H1 (cell line): ENCODE results near the gene MRPS24. TPM values are rescaled to one million over a fixed set of nuclear protein-coding genes. Genes with fewer than 3 reads are reported as not detected.
A peak's percentile ranks its signal among the peaks of the same experiment; 100 is the strongest.

ENCODE experiments used
- CTCF ChIA-PET: fragments of 300-600 bp; sonication (Branson Sonifier 250); formaldehyde crosslinking; loops from one replicate; lab custom pipeline; 2021; ENCODE audit not compliant: partially characterized antibody; lab: Charles Lee
- POLR2A ChIA-PET: fragments of 300-600 bp; sonication (Branson Sonifier 250); formaldehyde crosslinking; loops from one replicate; lab custom pipeline; 2021; ENCODE audit warnings: inconsistent platforms; ENCODE audit not compliant: partially characterized antibody; lab: Charles Lee
- DNase-seq, 2 experiments: peaks; one replicate each; pipeline versions ENCODE4 v3.0.0 to v3.0.0-alpha.2; 2010 to 2022; ENCODE audit warnings: low spot score in 2 of 2, low read depth in 1 of 2, mixed read lengths in 1 of 2
- FAIRE-seq: peaks from 2 replicates; lab custom pipeline; 2011; peaks lifted over from hg19 to GRCh38; lab: Jason Lieb, UNC
- H2AFZ ChIP-seq: 2 replicates; pipeline ENCODE4 v1.8.1; 2012; ENCODE audit warnings: low read length, inconsistent platforms
- H2AK5ac ChIP-seq: 2 replicates; pipeline ENCODE4 v1.6.1; 2013; ENCODE audit warnings: low read depth, low read length
- H2BK120ac ChIP-seq: replicated peaks from 2 replicates; pipeline ENCODE3; 2013; ENCODE audit warnings: low read depth, low read length, inconsistent platforms
- H2BK12ac ChIP-seq: 2 replicates; pipeline ENCODE4 v1.6.1; 2013; ENCODE audit warnings: low read depth, low read length
- H2BK15ac ChIP-seq: 2 replicates; pipeline ENCODE4 v1.6.1; 2013; ENCODE audit warnings: low read length
- H2BK20ac ChIP-seq: 2 replicates; pipeline ENCODE4 v1.6.1; 2013; ENCODE audit warnings: low read length
- H2BK5ac ChIP-seq: 2 replicates; pipeline ENCODE4 v1.6.1; 2013; ENCODE audit warnings: low read depth, low read length
- H3K14ac ChIP-seq: 2 replicates; pipeline ENCODE4 v1.6.1; 2013; ENCODE audit warnings: inconsistent platforms; ENCODE audit not compliant: insufficient read length
- H3K18ac ChIP-seq: 2 replicates; pipeline ENCODE4 v1.6.1; 2013; ENCODE audit warnings: low read length; ENCODE audit errors: extremely low read depth
- H3K23ac ChIP-seq: 2 replicates; pipeline ENCODE4 v1.6.1; 2013; ENCODE audit warnings: inconsistent platforms; ENCODE audit not compliant: insufficient read length
- H3K23me2 ChIP-seq: 2 replicates; pipeline ENCODE4 v1.6.1; 2013; ENCODE audit warnings: low read depth, low read length
- H3K27ac ChIP-seq: 2 replicates; pipeline ENCODE4 v1.6.1; 2011; ENCODE audit warnings: low read depth, low read length, inconsistent platforms
- H3K27me3 ChIP-seq, 4 experiments: replicated peaks in 1 of 4; 1 replicate in 1 of 4; 2 replicates in 3 of 4; pipeline versions ENCODE4 v1.6.1 to v1.8.1; 2011 to 2013; ENCODE audit warnings: low read length in 3 of 4, mild to moderate bottlenecking in 3 of 4, inconsistent platforms in 2 of 4, mixed read lengths in 2 of 4, moderate library complexity in 1 of 4; ENCODE audit not compliant: control insufficient read depth in 3 of 4, insufficient read depth in 3 of 4; ENCODE audit errors: extremely low read depth in 1 of 4
- H3K36me3 ChIP-seq, 4 experiments: 2 replicates each; pipeline versions ENCODE4 v1.6.1 to v1.8.1; 2011 to 2013; ENCODE audit warnings: mild to moderate bottlenecking in 4 of 4, low read length in 3 of 4, moderate library complexity in 2 of 4, control low read depth in 1 of 4, inconsistent platforms in 1 of 4; ENCODE audit not compliant: insufficient read depth in 4 of 4, control insufficient read depth in 2 of 4
- H3K4ac ChIP-seq: replicated peaks from 2 replicates; pipeline ENCODE3; 2013; ENCODE audit warnings: low read length, low read depth, mixed read lengths, inconsistent platforms; ENCODE audit not compliant: insufficient read length
- H3K4me1 ChIP-seq, 4 experiments: replicated peaks in 1 of 4; 1 replicate in 1 of 4; 2 replicates in 3 of 4; pipeline versions ENCODE4 v1.6.1 to v1.8.1; 2011 to 2013; ENCODE audit warnings: low read length in 3 of 4, inconsistent platforms in 2 of 4, mixed read lengths in 1 of 4; ENCODE audit not compliant: insufficient read depth in 4 of 4, control insufficient read depth in 3 of 4
- H3K4me2 ChIP-seq, 2 experiments: 2 replicates each; pipeline versions ENCODE4 v1.6.1 to v1.8.1; 2011 to 2013; ENCODE audit warnings: low read depth in 2 of 2, low read length in 2 of 2, control low read depth in 1 of 2, inconsistent platforms in 1 of 2, mild to moderate bottlenecking in 1 of 2; ENCODE audit not compliant: insufficient read depth in 1 of 2
- H3K4me3 ChIP-seq, 4 experiments: fragments of 200-600, 300-600 bp in 1 of 4; sonication (generic), shearing (Covaris generic), sonication (Bioruptor Twin) in 1 of 4; 2 replicates each; pipeline versions ENCODE4 v1.5.1 to v1.8.1; 2011 to 2016; ENCODE audit warnings: low read length in 4 of 4, low read depth in 3 of 4, control low read depth in 2 of 4, inconsistent platforms in 2 of 4, mild to moderate bottlenecking in 2 of 4, mixed read lengths in 1 of 4, moderate library complexity in 1 of 4; ENCODE audit not compliant: insufficient read depth in 2 of 4; ENCODE audit errors: extremely low read depth in 1 of 4
- H3K56ac ChIP-seq: replicated peaks from 2 replicates; pipeline ENCODE3; 2013; ENCODE audit warnings: low read depth, mild to moderate bottlenecking, mixed read lengths, low read length, inconsistent platforms; ENCODE audit not compliant: insufficient read length
- H3K79me1 ChIP-seq: 2 replicates; pipeline ENCODE4 v1.6.1; 2013; ENCODE audit warnings: low read depth, low read length, control low read depth
- H3K79me2 ChIP-seq, 2 experiments: 2 replicates each; pipeline versions ENCODE4 v1.6.1 to v1.8.1; 2012 to 2013; ENCODE audit warnings: low read length in 2 of 2, mild to moderate bottlenecking in 2 of 2, inconsistent platforms in 1 of 2; ENCODE audit not compliant: insufficient read depth in 2 of 2, control insufficient read depth in 1 of 2
- H3K9ac ChIP-seq, 4 experiments: replicated peaks in 1 of 4; 1 replicate in 1 of 4; 2 replicates in 3 of 4; pipeline versions ENCODE4 v1.6.1 to v1.8.1; 2011 to 2013; ENCODE audit warnings: low read depth in 3 of 4, low read length in 3 of 4, control low read depth in 2 of 4, mild to moderate bottlenecking in 2 of 4, moderate library complexity in 2 of 4, inconsistent platforms in 1 of 4; ENCODE audit errors: extremely low read depth in 1 of 4
- H3K9me3 ChIP-seq, 2 experiments: 2 replicates each; pipeline versions ENCODE4 v1.6.1 to v1.8.1; 2012 to 2013; ENCODE audit warnings: mild to moderate bottlenecking in 2 of 2, moderate library complexity in 2 of 2, control low read depth in 1 of 2, inconsistent platforms in 1 of 2, low read depth in 1 of 2, low read length in 1 of 2, mixed read lengths in 1 of 2; ENCODE audit not compliant: insufficient read depth in 2 of 2
- H4K20me1 ChIP-seq, 2 experiments: replicated peaks in 1 of 2; 2 replicates each; pipeline versions ENCODE3 to v1.8.1; 2011 to 2013; ENCODE audit warnings: inconsistent platforms in 2 of 2, low read length in 2 of 2, mild to moderate bottlenecking in 1 of 2; ENCODE audit not compliant: insufficient read depth in 2 of 2, control insufficient read depth in 1 of 2
- H4K5ac ChIP-seq: 2 replicates; pipeline ENCODE4 v1.6.1; 2013; ENCODE audit warnings: low read length, low read depth, mixed read lengths, inconsistent platforms; ENCODE audit not compliant: insufficient read length
- H4K8ac ChIP-seq: 2 replicates; pipeline ENCODE4 v1.8.0; 2013; ENCODE audit warnings: mild to moderate bottlenecking, moderate library complexity, low read length, inconsistent platforms; ENCODE audit not compliant: insufficient read depth; ENCODE audit errors: extremely low read depth
- H4K91ac ChIP-seq: replicated peaks from 2 replicates; pipeline ENCODE3; 2013; ENCODE audit warnings: low read length, mixed read lengths, inconsistent platforms; ENCODE audit not compliant: insufficient read length
- BCL11A ChIP-seq, 2 experiments: IDR thresholded peaks; one replicate each; pipeline ENCODE4 v1.6.1; 2011; ENCODE audit warnings: low read depth in 2 of 2, low read length in 2 of 2, mild to moderate bottlenecking in 2 of 2
- CREB1 ChIP-seq: IDR thresholded peaks from 2 replicates; pipeline ENCODE4 v1.6.1; 2012; ENCODE audit warnings: inconsistent platforms
- EP300 ChIP-seq, 2 experiments: IDR thresholded peaks; 1 replicate in 1 of 2; 2 replicates in 1 of 2; pipeline ENCODE4 v1.6.1; 2011 to 2012; ENCODE audit warnings: low read depth in 2 of 2, low read length in 2 of 2, mild to moderate bottlenecking in 2 of 2, borderline replicate concordance in 1 of 2, inconsistent platforms in 1 of 2, moderate library complexity in 1 of 2
- JUN ChIP-seq: IDR thresholded peaks from 2 replicates; pipeline ENCODE4 v1.6.1; 2011; ENCODE audit warnings: low read depth, mild to moderate bottlenecking, improper control_type of control experiment, low read length
- JUND ChIP-seq: IDR thresholded peaks from 2 replicates; pipeline ENCODE4 v1.6.1; 2011; ENCODE audit warnings: mild to moderate bottlenecking, improper control_type of control experiment, low read length
- KDM4A ChIP-seq: IDR thresholded peaks from one replicate; pipeline ENCODE4 v1.7.1; 2012; ENCODE audit warnings: low read depth, mild to moderate bottlenecking, moderate library complexity, low read length, inconsistent platforms; ENCODE audit not compliant: severe bottlenecking
- SIN3A ChIP-seq, 2 experiments: IDR thresholded peaks in 1 of 2; conservative IDR thresholded peaks in 1 of 2; 2 replicates each; pipeline ENCODE4 v1.6.1; 2011 to 2012; ENCODE audit warnings: low read length in 2 of 2, improper control_type of control experiment in 1 of 2, low read depth in 1 of 2, mild to moderate bottlenecking in 1 of 2
- SIX5 ChIP-seq: IDR thresholded peaks from 2 replicates; pipeline ENCODE4 v1.6.1; 2011; ENCODE audit warnings: mild to moderate bottlenecking, low read depth, low read length
- SP2 ChIP-seq: IDR thresholded peaks from 2 replicates; pipeline ENCODE4 v1.6.1; 2012; ENCODE audit warnings: mild to moderate bottlenecking, low read length, inconsistent platforms
- TBP ChIP-seq: IDR thresholded peaks from 2 replicates; pipeline ENCODE4 v1.6.1; 2011; ENCODE audit warnings: low read depth, low read length, improper control_type of control experiment
- TEAD4 ChIP-seq: IDR thresholded peaks from 2 replicates; pipeline ENCODE4 v1.6.1; 2012; ENCODE audit warnings: low read depth, low read length, inconsistent platforms, mixed read lengths
- YY1 ChIP-seq: IDR thresholded peaks from 2 replicates; pipeline ENCODE4 v1.6.1; 2011; ENCODE audit warnings: low read depth, mild to moderate bottlenecking, low read length
- WGBS, 2 experiments: shearing (Covaris generic) in 1 of 2; methylation state at CpG; one replicate each; pipeline versions ENCODE4 v1.1.6 to v1.1.7; 2013 to 2015; ENCODE audit warnings: low lambda C conversion rate in 2 of 2, mixed read lengths in 2 of 2, inconsistent platforms in 1 of 2, low coverage in 1 of 2, missing lambda C conversion rate in 1 of 2; ENCODE audit not compliant: insufficient replicate concordance in 2 of 2, insufficient coverage in 1 of 2, insufficient read length in 1 of 2; ENCODE audit errors: extremely low coverage in 1 of 2, missing lambda C conversion rate in 1 of 2; 5-methylcytosine and 5-hydroxymethylcytosine counted together
- polyA plus RNA-seq, 7 experiments: library from polyadenylated mRNA; depleted of rRNA in 3 of 7; stranded (reverse) in 5 of 7; unstranded in 2 of 7; fragments of >200 nt in 5 of 7; fragments of 200-250 nt in 2 of 7; gene quantifications; 1 replicate in 5 of 7; 2 replicates in 1 of 7; 4 replicates in 1 of 7; pipeline versions ENCODE4 v1.2.1 to v1.2.3, GENCODE V29; 2011 to 2013; ENCODE audit warnings: missing spikeins in 2 of 7, mixed read lengths in 2 of 7
- total RNA-seq: library from RNA; stranded (reverse); fragmentation: NEBNext Ultra II Directional; extraction: Animal tissue kit (Norgen Biotek cat#: 25700); gene quantifications from 2 replicates; pipeline ENCODE4 v1.2.1, GENCODE V29; 2021
- TF ChIP-seq, protein P1 (sequence below): IDR thresholded peaks from 2 replicates; pipeline ENCODE4 v1.6.1; 2011; ENCODE audit warnings: low read length, improper control_type of control experiment

MRPS24 gene
- total and polyA plus RNA-seq, 2 of the 8 experiments (the other 6 are each of a cell fraction or from before 2014, with no cell fraction given): 133 to 347 TPM

DNA sequence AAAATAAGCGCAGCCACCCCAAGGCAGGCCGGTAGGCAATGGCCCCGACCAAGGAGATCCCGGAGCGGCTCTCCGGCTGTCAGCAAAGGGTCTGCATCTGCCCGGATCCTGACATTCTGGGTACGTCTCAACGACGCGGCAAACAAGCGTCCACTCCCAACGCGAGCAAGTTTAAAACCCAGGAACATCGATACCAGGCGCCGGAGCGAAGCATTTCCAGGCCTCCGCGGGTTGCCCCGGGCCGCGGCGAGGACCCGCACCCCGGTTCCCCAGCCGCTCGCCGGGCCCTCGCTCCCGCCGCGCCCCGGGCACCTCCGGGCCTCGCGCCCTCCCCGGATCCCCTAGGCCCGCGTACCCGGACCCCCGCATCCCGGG lies 36.6 kb upstream of the MRPS24 start:
- Histone ChIP-seq H3K4me2 (peak overlapping the region; percentile 84 to 95), H3K56ac (peak overlapping the region; percentile 35), H2BK5ac (no peak overlapping the region), H3K4ac (no peak overlapping the region), H4K8ac (no peak overlapping the region), H3K27ac (no peak overlapping the region), H2BK12ac (no peak overlapping the region), H3K79me2 (peaks cover 0 to 38% of the 10 kb centered on the region in 2 experiments; a peak in 3 of 4 replicates), H3K4me3 (peak overlapping the region; percentile 46 to 83 (median 64)), H4K91ac (no peak overlapping the region), H3K18ac (no peak overlapping the region), H4K20me1 (peaks cover 2 to 9% of the 10 kb centered on the region in 2 experiments), H3K23me2 (peaks cover 4% of the 10 kb centered on the region; the same call in 1 of the 2 replicates), H3K23ac (no peak overlapping the region), H2AFZ (no peak overlapping the region), H3K36me3 (no peaks in the 10 kb centered on the region), H3K14ac (no peak overlapping the region), H3K27me3 (no peaks in the 10 kb centered on the region), H3K9me3 (no peaks in the 10 kb centered on the region), H2BK15ac (no peak overlapping the region), H3K4me1 (peaks cover 1 to 16% (median 10%) of the 10 kb centered on the region in 4 experiments; a peak in 6 of 7 replicates), H4K5ac (no peak overlapping the region), H2AK5ac (no peak overlapping the region), H2BK120ac (no peak overlapping the region), H3K9ac (peak overlapping the region; percentile 38 to 94 (median 60); a peak in 6 of 7 replicates), H3K79me1 (peaks cover 4% of the 10 kb centered on the region; the same call in 1 of the 2 replicates), H2BK20ac (no peak overlapping the region)
- peak in 1 of 2 experiments; percentile 59 for DNase-seq
- ChIA-PET CTCF (interaction anchor here (0.7 kb wide), 1 partner anchor 298 kb away, joined by 3 read pairs; no protein-coding TSS in a partner anchor), POLR2A (interaction anchor here (0.9 to 2.5 kb wide), 8 partner anchors 9 to 37 kb away, joined by 3 to 13 read pairs (median 4); partner anchors contain the start of gene MRPS24)
- WGBS, 2 experiments: 2% methylated on average over 18 of the region's 43 CpGs; no CpG with 5 or more reads in 1 of the 2 experiments
- no peak for FAIRE-seq
- no peak for TF ChIP-seq JUND
- TF ChIP-seq JUN: no peak
- TF ChIP-seq SP2: no peak
- TF ChIP-seq YY1: 0 out of 2 replicates have a peak, but pooled peaks have one; percentile 23
- no peak for TF ChIP-seq TBP
- TF ChIP-seq, protein P1, sequence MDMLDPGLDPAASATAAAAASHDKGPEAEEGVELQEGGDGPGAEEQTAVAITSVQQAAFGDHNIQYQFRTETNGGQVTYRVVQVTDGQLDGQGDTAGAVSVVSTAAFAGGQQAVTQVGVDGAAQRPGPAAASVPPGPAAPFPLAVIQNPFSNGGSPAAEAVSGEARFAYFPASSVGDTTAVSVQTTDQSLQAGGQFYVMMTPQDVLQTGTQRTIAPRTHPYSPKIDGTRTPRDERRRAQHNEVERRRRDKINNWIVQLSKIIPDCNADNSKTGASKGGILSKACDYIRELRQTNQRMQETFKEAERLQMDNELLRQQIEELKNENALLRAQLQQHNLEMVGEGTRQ: no peak
- peak; percentile 43 for TF ChIP-seq KDM4A
- no peak for TF ChIP-seq EP300 (IDR thresholded peaks at IDR 0.05; ENCODE audit: borderline replicate concordance in 1 of 2, low read depth in 2 of 2, low read length in 2 of 2)
- peak; percentile 74 for TF ChIP-seq CREB1
- TF ChIP-seq TEAD4: no peak
- TF ChIP-seq SIX5: no peak
- no peak for TF ChIP-seq BCL11A (IDR thresholded peaks at IDR 0.05; ENCODE audit: low read depth in 2 of 2, low read length in 2 of 2)
- TF ChIP-seq SIN3A (conservative IDR thresholded peaks at IDR 0.05 in 1 of 2, IDR thresholded peaks at IDR 0.05 in 1 of 2; ENCODE audit: low read depth in 1 of 2, low read length in 2 of 2): peak in 1 of 2 experiments; percentile 26; a peak in 1 of 4 replicates
